ENCODE measurements around the gene GLI3.

- TF ChIP-seq USF2 (IDR thresholded peaks at IDR 0.05; ENCODE audit: borderline replicate concordance, low read depth, low read length), result no peak
- TF ChIP-seq REST (IDR thresholded peaks at IDR 0.05; ENCODE audit: low read depth, low read length), result no peak
- TF ChIP-seq, protein P1, sequence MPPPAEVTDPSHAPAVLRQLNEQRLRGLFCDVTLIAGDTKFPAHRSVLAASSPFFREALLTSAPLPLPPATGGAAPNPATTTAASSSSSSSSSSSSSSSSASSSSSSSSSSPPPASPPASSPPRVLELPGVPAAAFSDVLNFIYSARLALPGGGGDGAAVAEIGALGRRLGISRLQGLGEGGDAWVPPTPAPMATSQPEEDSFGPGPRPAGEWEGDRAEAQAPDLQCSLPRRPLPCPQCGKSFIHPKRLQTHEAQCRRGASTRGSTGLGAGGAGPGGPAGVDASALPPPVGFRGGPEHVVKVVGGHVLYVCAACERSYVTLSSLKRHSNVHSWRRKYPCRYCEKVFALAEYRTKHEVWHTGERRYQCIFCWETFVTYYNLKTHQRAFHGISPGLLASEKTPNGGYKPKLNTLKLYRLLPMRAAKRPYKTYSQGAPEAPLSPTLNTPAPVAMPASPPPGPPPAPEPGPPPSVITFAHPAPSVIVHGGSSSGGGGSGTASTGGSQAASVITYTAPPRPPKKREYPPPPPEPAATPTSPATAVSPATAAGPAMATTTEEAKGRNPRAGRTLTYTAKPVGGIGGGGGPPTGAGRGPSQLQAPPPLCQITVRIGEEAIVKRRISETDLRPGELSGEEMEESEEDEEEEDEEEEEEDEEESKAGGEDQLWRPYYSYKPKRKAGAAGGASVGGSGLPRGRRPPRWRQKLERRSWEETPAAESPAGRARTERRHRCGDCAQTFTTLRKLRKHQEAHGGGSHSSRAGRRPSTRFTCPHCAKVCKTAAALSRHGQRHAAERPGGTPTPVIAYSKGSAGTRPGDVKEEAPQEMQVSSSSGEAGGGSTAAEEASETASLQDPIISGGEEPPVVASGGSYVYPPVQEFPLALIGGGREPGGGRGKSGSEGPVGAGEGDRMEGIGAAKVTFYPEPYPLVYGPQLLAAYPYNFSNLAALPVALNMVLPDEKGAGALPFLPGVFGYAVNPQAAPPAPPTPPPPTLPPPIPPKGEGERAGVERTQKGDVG (CRISPR knock-in tag; IDR thresholded peaks at IDR 0.05), result no peak
- no peak for TF ChIP-seq TARDBP (IDR thresholded peaks at IDR 0.05; ENCODE audit: borderline replicate concordance)
- no peak for TF ChIP-seq ZSCAN29 (IDR thresholded peaks at IDR 0.05)
These were observed 36.0 kb upstream of the GLI3 start for GRCh38 chr7:42272793-42273665.

Data from GM12878 (cell line).